SW 1271 (cell line): ENCODE data around the gene PCDHGA9.
"Not testable (repeated sequence)": the region's sequence is repeated elsewhere in the genome, so short reads cannot be mapped to it uniquely, and the experiment has no call there.

Experiments
- DNase-seq, 2 experiments: peaks; one replicate each; lab custom pipeline; 2025; lab: John Stamatoyannopoulos, UW

PCDHGA9 gene

GRCh38 chr5:141414548-141415274, 12.1 kb downstream of the PCDHGA9 start:
- DNase-seq: not testable (repeated sequence)

- not testable (repeated sequence) for DNase-seq
Observed at GRCh38 chr5:141415275-141415618, 12.7 kb downstream of the PCDHGA9 start.

GRCh38 chr5:141417494-141418172, 15.1 kb downstream of the PCDHGA9 start, which contains the start of gene PCDHGB7:
PCDHGB7 (plus strand) TSS chr5:141417677; CDS start chr5:141417860, 183 bp downstream.
- not testable (repeated sequence) for DNase-seq

- DNase-seq: no peak
Observed at GRCh38 chr5:141419074-141419880, 16.7 kb downstream of the PCDHGA9 start.

GRCh38 chr5:141420855-141421488, 18.4 kb downstream of the PCDHGA9 start, which contains the start of gene PCDHGA11:
PCDHGA11 (plus strand) TSS chr5:141421051; CDS start chr5:141421228, 177 bp downstream.
- DNase-seq: no peak

- no peak for DNase-seq
Observed at GRCh38 chr5:141421489-141421855, 18.9 kb downstream of the PCDHGA9 start.

- DNase-seq: no peak
Observed at GRCh38 chr5:141422742-141423291, 20.2 kb downstream of the PCDHGA9 start.

GRCh38 chr5:141427783-141428426, 25.3 kb downstream of the PCDHGA9 start:
- no peak for DNase-seq

- DNase-seq: no peak
Observed at GRCh38 chr5:141430332-141431113, 27.9 kb downstream of the PCDHGA9 start, which contains the start of gene PCDHGA12. PCDHGA12 (plus strand) TSS chr5:141430507; CDS start chr5:141430760, 253 bp downstream.

GRCh38 chr5:141431286-141431685, 28.7 kb downstream of the PCDHGA9 start:
- no peak for DNase-seq

GRCh38 chr5:141432308-141432707, 29.7 kb downstream of the PCDHGA9 start:
- not testable (repeated sequence) for DNase-seq

GRCh38 chr5:141432726-141433125, 30.1 kb downstream of the PCDHGA9 start:
- not testable (repeated sequence) for DNase-seq

GRCh38 chr5:141434006-141434405, 31.4 kb downstream of the PCDHGA9 start:
- no peak for DNase-seq

- no peak for DNase-seq
Observed at GRCh38 chr5:141437221-141437620, 34.6 kb downstream of the PCDHGA9 start.

GRCh38 chr5:141439411-141440141, 37.0 kb downstream of the PCDHGA9 start:
- no peak for DNase-seq

GRCh38 chr5:141440341-141440740, 37.8 kb downstream of the PCDHGA9 start:
- no peak for DNase-seq

- DNase-seq: no peak
Observed at GRCh38 chr5:141441571-141442170, 39.1 kb downstream of the PCDHGA9 start.
